Neutrophil (primary cell): Measurements from ENCODE around the gene KDM5B.

Source experiments
- H3K27ac ChIP-seq: fragments of 200-600 bp; sonication (generic); 2 replicates; pipeline ENCODE4 v1.5.1; 2016; ENCODE audit warnings: mild to moderate bottlenecking, moderate library complexity
- H3K27me3 ChIP-seq: fragments of 200-600 bp; sonication (generic); 2 replicates; pipeline ENCODE4 v1.6.0; 2016; ENCODE audit warnings: mild to moderate bottlenecking
- H3K36me3 ChIP-seq: fragments of 200-600 bp; sonication (generic); 2 replicates; pipeline ENCODE4 v1.5.1; 2017
- H3K4me1 ChIP-seq, 2 experiments: fragments of 200-600 bp in 1 of 2; sonication (generic) in 1 of 2; 1 replicate in 1 of 2; 2 replicates in 1 of 2; pipeline versions ENCODE4 v1.5.1 to v1.6.1; 2013 to 2016; ENCODE audit warnings: low read depth in 1 of 2, low read length in 1 of 2, mild to moderate bottlenecking in 1 of 2, moderate library complexity in 1 of 2; ENCODE audit not compliant: control insufficient read depth in 1 of 2, insufficient read depth in 1 of 2
- H3K4me3 ChIP-seq, 2 experiments: fragments of 200-600 bp in 1 of 2; sonication (generic) in 1 of 2; 1 replicate in 1 of 2; 2 replicates in 1 of 2; pipeline ENCODE4 v1.5.1; 2013 to 2016; ENCODE audit warnings: low read depth in 1 of 2, low read length in 1 of 2, mild to moderate bottlenecking in 1 of 2, moderate library complexity in 1 of 2
- H3K9me3 ChIP-seq: fragments of 200-600 bp; sonication (generic); 2 replicates; pipeline ENCODE4 v1.5.1; 2016
- CTCF ChIP-seq: fragments of 200-600 bp; sonication (generic); IDR thresholded peaks from 2 replicates; pipeline ENCODE4 v1.5.1; 2016; ENCODE audit warnings: antibody characterized with exemption

Gene KDM5B

DNA sequence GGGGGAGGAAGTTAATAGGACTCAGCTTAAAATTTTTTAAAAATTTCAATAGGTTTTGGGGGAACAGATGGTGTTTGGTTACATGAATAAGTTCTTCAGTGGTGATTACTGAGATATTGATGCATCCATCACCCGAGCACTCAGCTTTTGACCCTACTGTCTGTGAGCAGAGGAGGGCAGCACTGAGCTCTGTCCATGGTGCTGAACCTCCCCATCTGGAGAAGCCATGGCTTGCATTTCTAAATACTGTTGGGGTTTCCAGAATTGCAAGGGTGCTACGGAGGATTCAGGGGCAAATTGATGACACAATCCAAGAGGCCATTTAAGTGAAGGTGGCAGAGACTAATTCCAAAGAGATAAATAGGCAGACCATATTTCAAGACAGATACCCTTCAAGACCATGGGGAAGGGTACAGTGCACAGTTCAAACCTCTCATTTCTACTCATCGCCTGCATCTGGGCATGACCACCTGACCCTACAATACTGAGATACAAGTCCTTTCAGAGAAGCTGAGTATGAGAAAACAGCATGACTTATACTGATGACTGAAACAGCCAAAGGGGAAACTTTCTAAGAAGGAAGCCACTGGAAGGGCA is 115.2 kb downstream of the KDM5B start:
- TF ChIP-seq CTCF, result no peak
- Histone ChIP-seq H3K27me3 (peaks cover 90% of the 10 kb centered on the region), H3K36me3 (no peaks in the 10 kb centered on the region), H3K4me1 (no peaks in the 10 kb centered on the region), H3K4me3 (no peak overlapping the region), H3K9me3 (no peaks in the 10 kb centered on the region), H3K27ac (no peak overlapping the region)

DNA sequence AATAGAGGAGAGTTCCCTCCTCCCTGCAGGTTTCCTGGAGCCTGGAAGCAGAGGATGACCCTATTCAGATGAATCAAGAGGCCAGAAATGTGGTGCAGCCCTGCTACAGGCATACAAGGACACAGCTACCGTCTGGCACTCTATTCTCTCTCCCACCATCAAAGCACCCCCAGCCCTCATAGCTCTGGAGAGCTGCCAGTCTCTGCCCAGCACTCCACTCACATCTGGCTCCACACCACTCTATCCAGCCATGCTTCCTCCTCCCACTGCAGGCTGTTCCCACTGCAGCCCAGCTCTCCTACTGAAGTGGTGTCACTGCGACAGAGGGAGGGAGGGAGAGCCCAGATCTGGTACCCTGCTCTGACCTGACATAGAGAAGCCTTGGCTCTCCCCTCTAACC is 116.4 kb downstream of the KDM5B start:
- H3K9me3 ChIP-seq, result no peaks in the 10 kb centered on the region
- no peak overlapping the region for H3K27ac ChIP-seq
- H3K27me3 ChIP-seq, result peaks cover 89% of the 10 kb centered on the region
- no peak overlapping the region for H3K4me3 ChIP-seq
- no peaks in the 10 kb centered on the region for H3K36me3 ChIP-seq
- TF ChIP-seq CTCF, result no peak
- no peaks in the 10 kb centered on the region for H3K4me1 ChIP-seq

- Histone ChIP-seq H3K4me3 (no peak overlapping the region), H3K27ac (no peak overlapping the region), H3K9me3 (no peaks in the 10 kb centered on the region), H3K36me3 (no peaks in the 10 kb centered on the region), H3K27me3 (peaks cover 89% of the 10 kb centered on the region), H3K4me1 (no peaks in the 10 kb centered on the region)
- no peak for TF ChIP-seq CTCF
Observed at GRCh38 chr1:202689493-202690342, 118.5 kb downstream of the KDM5B start.

DNA sequence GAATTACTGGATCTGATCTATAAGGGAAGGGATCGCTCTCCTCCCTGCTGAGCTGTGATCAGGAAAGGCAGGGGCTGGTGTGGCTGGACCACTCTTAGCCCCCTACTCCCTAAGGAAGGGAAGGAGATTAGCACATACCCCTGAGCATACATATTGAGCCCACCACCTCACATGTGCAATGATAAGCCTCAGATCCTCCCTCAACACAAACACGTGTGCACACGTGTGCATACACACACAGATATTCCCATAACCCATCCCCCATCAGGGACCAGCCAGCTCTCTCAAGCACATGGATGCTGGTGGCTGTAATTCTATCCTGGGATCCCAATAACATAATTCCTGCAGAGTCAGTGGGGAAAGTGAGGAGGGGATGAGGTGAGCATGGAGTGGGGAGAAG is 119.1 kb downstream of the KDM5B start:
- no peak for TF ChIP-seq CTCF
- no peak overlapping the region for H3K27ac ChIP-seq
- no peak overlapping the region for H3K4me3 ChIP-seq
- H3K27me3 ChIP-seq, result peaks cover 89% of the 10 kb centered on the region
- no peaks in the 10 kb centered on the region for H3K36me3 ChIP-seq
- H3K4me1 ChIP-seq, result no peaks in the 10 kb centered on the region
- no peaks in the 10 kb centered on the region for H3K9me3 ChIP-seq

DNA sequence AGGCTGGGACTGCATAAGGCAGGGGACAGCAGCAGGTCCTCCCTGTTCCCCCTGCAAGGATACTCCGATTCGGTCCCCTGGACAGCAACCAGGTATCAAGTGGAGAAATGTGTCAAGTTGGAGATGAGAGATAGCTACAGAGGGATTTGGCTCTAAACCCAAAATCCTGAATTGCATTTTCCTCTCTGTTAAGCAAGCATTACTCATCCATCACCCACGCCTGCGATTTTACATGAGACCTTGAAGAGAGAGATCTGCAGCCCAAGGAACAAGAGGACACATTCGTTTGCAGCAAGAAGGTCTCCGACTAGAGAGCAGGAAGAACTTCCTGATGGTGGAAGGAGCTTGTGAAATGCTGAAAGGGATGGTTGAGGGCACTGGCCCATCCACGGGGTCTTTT is 119.8 kb downstream of the KDM5B start:
- Histone ChIP-seq H3K9me3 (no peaks in the 10 kb centered on the region), H3K4me3 (no peak overlapping the region), H3K36me3 (no peaks in the 10 kb centered on the region), H3K27me3 (peaks cover 86% of the 10 kb centered on the region), H3K4me1 (no peaks in the 10 kb centered on the region), H3K27ac (no peak overlapping the region)
- TF ChIP-seq CTCF, result no peak
